DOHH2 (cell line): ENCODE measurements around the gene POU2F2.

Experiments used
- H3F3A ChIP-seq: fragments of 200-600 bp; sonication (generic), shearing (Covaris generic); 2 replicates; pipeline ENCODE4 v1.6.0; 2016; ENCODE audit warnings: antibody characterized with exemption, mild to moderate bottlenecking; ENCODE audit not compliant: control insufficient read depth, insufficient read depth
- H3K27ac ChIP-seq: fragments of 200-600 bp; sonication (generic); 2 replicates; pipeline ENCODE4 v1.5.1; 2014; ENCODE audit warnings: low read depth, mild to moderate bottlenecking, low read length, moderate library complexity
- H3K27me3 ChIP-seq: fragments of 200-600 bp; sonication (generic); 2 replicates; pipeline ENCODE4 v1.6.1; 2014; ENCODE audit warnings: mild to moderate bottlenecking, low read length, mixed read lengths; ENCODE audit not compliant: control insufficient read depth
- H3K36me3 ChIP-seq: fragments of 200-600 bp; sonication (generic); 2 replicates; pipeline ENCODE4 v1.6.1; 2014; ENCODE audit warnings: mild to moderate bottlenecking, low read length, moderate library complexity, mixed read lengths; ENCODE audit not compliant: control insufficient read depth
- H3K4me1 ChIP-seq: fragments of 200-600 bp; sonication (generic); 2 replicates; pipeline ENCODE4 v1.6.1; 2014; ENCODE audit warnings: mild to moderate bottlenecking, low read length, mixed read lengths; ENCODE audit not compliant: control insufficient read depth
- H3K4me2 ChIP-seq: fragments of 200-600 bp; sonication (generic); 2 replicates; pipeline ENCODE4 v1.6.0; 2014; ENCODE audit warnings: mild to moderate bottlenecking, low read length, moderate library complexity
- H3K4me3 ChIP-seq: fragments of 200-600 bp; sonication (generic); 2 replicates; pipeline ENCODE4 v1.5.1; 2014; ENCODE audit warnings: mild to moderate bottlenecking, low read length, mixed read lengths
- H3K79me2 ChIP-seq: fragments of 200-600 bp; sonication (generic); 2 replicates; pipeline ENCODE4 v1.6.1; 2014; ENCODE audit warnings: mild to moderate bottlenecking, low read length, mixed read lengths; ENCODE audit not compliant: control insufficient read depth
- H3K9me2 ChIP-seq: fragments of 200-600 bp; sonication (generic); replicated peaks from 2 replicates; pipeline ENCODE4 v1.6.1; 2014; ENCODE audit warnings: mild to moderate bottlenecking, low read length, mixed read lengths; ENCODE audit not compliant: control insufficient read depth
- H3K9me3 ChIP-seq: fragments of 200-600 bp; sonication (generic); 2 replicates; pipeline ENCODE4 v1.6.1; 2014; ENCODE audit warnings: antibody characterized with exemption, low read length, mixed read lengths; ENCODE audit not compliant: control insufficient read depth, insufficient read depth
- H4K20me1 ChIP-seq: fragments of 200-600 bp; sonication (generic); 2 replicates; pipeline ENCODE4 v1.6.0; 2014; ENCODE audit warnings: low read depth, mild to moderate bottlenecking, antibody characterized with exemption, low read length, moderate library complexity; ENCODE audit not compliant: control insufficient read depth, insufficient read depth
- EZH2phosphoT487 ChIP-seq: fragments of 200-600 bp; sonication (generic); IDR thresholded peaks from 2 replicates; pipeline ENCODE4 v1.6.1; 2017; ENCODE audit warnings: borderline replicate concordance, mild to moderate bottlenecking, antibody characterized with exemption, low read length, moderate library complexity, mixed read lengths
- TF ChIP-seq, protein P1 (sequence below): fragments of 200-600 bp; sonication (generic); IDR thresholded peaks from one replicate; pipeline ENCODE4 v1.5.1; 2014; ENCODE audit warnings: antibody characterized with exemption, mild to moderate bottlenecking, low read depth, low read length; ENCODE audit not compliant: poor library complexity, severe bottlenecking

Gene POU2F2

DNA sequence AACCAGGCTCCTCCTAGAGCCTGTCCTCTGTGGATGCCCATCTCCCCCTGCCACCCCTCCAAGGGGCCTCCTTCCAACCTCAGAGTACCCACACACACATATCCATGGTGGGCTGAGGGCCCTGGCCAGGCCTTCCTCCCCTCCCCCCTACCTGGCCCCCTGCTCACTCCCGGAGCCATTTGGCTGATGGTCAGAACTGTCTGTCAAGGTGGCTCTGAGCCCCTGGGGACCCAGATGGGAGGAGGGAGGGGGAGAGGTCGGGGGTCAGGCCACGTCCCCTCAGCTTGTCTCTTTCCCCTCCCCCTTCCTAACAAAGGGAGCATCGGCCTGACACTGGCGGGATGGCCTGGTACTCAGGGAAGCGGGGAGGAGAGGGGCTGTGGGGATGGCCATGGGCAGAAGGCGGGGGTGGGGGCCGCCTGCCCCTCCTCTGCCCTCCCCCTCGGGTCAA, 18.7 kb upstream of the POU2F2 start:
- H3K36me3 ChIP-seq: no peaks in the 10 kb centered on the region
- no peak overlapping the region for H3K4me2 ChIP-seq
- H3K9me2 ChIP-seq: no peaks in the 10 kb centered on the region
- H3K27ac ChIP-seq: no peak overlapping the region
- H4K20me1 ChIP-seq: no peaks in the 10 kb centered on the region
- H3F3A ChIP-seq: no peaks in the 10 kb centered on the region
- H3K4me3 ChIP-seq: no peak overlapping the region
- peaks cover 30% of the 10 kb centered on the region for H3K4me1 ChIP-seq
- H3K27me3 ChIP-seq: no peaks in the 10 kb centered on the region
- H3K79me2 ChIP-seq: no peaks in the 10 kb centered on the region
- TF ChIP-seq, protein P1, sequence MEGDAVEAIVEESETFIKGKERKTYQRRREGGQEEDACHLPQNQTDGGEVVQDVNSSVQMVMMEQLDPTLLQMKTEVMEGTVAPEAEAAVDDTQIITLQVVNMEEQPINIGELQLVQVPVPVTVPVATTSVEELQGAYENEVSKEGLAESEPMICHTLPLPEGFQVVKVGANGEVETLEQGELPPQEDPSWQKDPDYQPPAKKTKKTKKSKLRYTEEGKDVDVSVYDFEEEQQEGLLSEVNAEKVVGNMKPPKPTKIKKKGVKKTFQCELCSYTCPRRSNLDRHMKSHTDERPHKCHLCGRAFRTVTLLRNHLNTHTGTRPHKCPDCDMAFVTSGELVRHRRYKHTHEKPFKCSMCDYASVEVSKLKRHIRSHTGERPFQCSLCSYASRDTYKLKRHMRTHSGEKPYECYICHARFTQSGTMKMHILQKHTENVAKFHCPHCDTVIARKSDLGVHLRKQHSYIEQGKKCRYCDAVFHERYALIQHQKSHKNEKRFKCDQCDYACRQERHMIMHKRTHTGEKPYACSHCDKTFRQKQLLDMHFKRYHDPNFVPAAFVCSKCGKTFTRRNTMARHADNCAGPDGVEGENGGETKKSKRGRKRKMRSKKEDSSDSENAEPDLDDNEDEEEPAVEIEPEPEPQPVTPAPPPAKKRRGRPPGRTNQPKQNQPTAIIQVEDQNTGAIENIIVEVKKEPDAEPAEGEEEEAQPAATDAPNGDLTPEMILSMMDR: no peak
- no peak for TF ChIP-seq EZH2phosphoT487
- no peaks in the 10 kb centered on the region for H3K9me3 ChIP-seq

DNA sequence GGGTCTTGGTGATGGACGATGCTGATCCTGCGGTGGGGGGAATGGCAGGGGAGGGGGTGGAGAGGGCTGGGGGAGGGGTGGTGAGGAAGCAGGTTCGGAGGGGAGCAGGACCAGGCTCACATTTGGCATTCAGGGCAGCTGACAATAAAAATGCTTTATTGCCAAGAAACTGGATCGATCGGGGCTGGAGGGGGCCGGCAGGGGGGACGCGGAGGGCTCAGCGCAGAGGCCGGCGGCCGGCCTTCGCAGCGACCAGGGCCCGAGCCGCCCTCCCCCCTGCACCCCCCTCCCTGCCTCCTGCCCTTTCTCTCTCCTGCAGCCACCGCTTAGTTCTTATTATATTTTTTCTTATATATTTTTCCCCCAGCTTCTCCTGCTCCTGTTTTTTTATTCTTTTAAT, 18.1 kb upstream of the POU2F2 start:
- H3K4me2 ChIP-seq: no peak overlapping the region
- no peaks in the 10 kb centered on the region for H3K9me2 ChIP-seq
- H3K36me3 ChIP-seq: no peaks in the 10 kb centered on the region
- no peak for TF ChIP-seq EZH2phosphoT487
- H3K4me1 ChIP-seq: peaks cover 28% of the 10 kb centered on the region
- H3F3A ChIP-seq: no peaks in the 10 kb centered on the region
- H3K4me3 ChIP-seq: no peak overlapping the region
- H3K79me2 ChIP-seq: no peaks in the 10 kb centered on the region
- no peaks in the 10 kb centered on the region for H3K9me3 ChIP-seq
- H4K20me1 ChIP-seq: no peaks in the 10 kb centered on the region
- H3K27ac ChIP-seq: no peak overlapping the region
- no peaks in the 10 kb centered on the region for H3K27me3 ChIP-seq

DNA sequence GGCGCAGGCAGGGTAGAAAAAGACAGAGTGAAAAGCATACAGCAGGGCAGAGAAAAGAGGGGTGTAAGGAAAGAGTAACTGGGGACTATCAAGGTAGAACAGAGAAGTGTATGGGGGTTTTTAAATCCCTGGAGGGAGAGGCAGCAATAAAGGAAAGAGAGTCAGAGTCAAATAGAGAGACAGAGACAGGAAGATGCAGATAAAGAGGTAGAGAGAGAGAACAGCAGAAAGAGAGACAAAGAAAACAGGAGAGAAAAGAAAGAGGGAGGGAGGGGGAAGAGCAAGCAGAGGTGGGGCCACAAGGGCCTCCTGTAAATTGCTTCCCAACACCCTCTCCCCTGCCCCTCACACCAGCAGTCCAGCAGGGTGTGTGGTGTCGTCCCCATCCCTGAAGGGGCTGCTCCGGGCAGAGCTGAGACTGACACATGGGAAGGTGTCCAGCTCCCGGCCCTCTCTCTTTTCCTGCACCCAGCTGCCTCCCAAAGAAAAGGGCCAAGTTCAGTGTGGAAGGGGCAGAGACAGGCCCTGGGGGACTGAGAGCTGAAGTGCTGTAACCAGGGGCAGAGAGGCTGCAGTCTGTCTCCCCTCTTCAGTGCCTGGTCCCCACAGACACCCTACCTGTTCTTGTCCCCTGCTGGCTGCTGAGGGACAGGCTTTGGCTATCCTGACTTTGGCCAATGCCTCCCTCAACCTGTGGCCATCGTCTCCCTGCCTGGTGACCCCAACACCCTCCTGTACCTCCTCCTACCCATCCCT, 17.4 kb upstream of the POU2F2 start:
- Histone ChIP-seq H3K79me2 (no peaks in the 10 kb centered on the region), H3K27ac (no peak overlapping the region), H3K9me2 (no peaks in the 10 kb centered on the region), H3K4me3 (no peak overlapping the region), H3K27me3 (no peaks in the 10 kb centered on the region), H3K9me3 (no peaks in the 10 kb centered on the region), H3K4me1 (peaks cover 25% of the 10 kb centered on the region), H3K4me2 (no peak overlapping the region), H3F3A (no peaks in the 10 kb centered on the region), H3K36me3 (no peaks in the 10 kb centered on the region), H4K20me1 (no peaks in the 10 kb centered on the region)
- TF ChIP-seq, protein P1: no peak
- no peak for TF ChIP-seq EZH2phosphoT487

DNA sequence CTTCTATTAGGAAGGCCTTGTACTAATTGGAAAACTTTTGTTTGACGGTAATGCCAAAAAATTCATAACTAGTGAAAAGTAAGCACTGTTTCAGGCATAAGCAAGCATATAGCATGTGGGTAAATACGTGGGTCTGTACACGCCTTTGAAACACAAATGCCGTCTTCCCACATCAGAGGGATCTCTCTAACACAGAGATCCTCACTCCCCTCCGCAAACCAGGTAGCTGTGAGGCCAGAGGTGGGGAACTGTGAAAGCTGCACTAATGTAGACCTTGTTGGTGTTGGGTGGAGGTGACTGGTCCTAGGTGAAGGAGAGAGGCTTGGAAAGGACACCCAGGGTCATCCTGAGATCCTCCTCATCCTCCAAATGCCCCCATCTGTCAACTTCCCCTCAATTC, 16.0 kb upstream of the POU2F2 start:
- no peaks in the 10 kb centered on the region for H3K79me2 ChIP-seq
- no peak overlapping the region for H3K27ac ChIP-seq
- H4K20me1 ChIP-seq: no peaks in the 10 kb centered on the region
- no peaks in the 10 kb centered on the region for H3K27me3 ChIP-seq
- H3K4me2 ChIP-seq: no peak overlapping the region
- no peaks in the 10 kb centered on the region for H3K9me2 ChIP-seq
- no peak overlapping the region for H3K4me3 ChIP-seq
- H3K4me1 ChIP-seq: peaks cover 19% of the 10 kb centered on the region
- no peak for TF ChIP-seq EZH2phosphoT487
- TF ChIP-seq, protein P1: no peak
- no peaks in the 10 kb centered on the region for H3K36me3 ChIP-seq
- H3K9me3 ChIP-seq: no peaks in the 10 kb centered on the region
- no peaks in the 10 kb centered on the region for H3F3A ChIP-seq
